H9 (cell line): ENCODE measurements around the gene IL24. TPM values are rescaled to one million over a fixed set of nuclear protein-coding genes. Genes with fewer than 3 reads are reported as not detected.
"Not testable (repeated sequence)": the region's sequence is repeated elsewhere in the genome, so short reads cannot be mapped to it uniquely, and the experiment has no call there.

Experiments used
- DNase-seq: peaks from one replicate; pipeline ENCODE4 v3.0.0-alpha.2; 2017
- H2AFZ ChIP-seq: one replicate; pipeline ENCODE4 v1.6.1; 2013; ENCODE audit warnings: mild to moderate bottlenecking, low read length, control low read depth, moderate library complexity
- H2AK5ac ChIP-seq: 2 replicates; pipeline ENCODE4 v1.6.1; 2013; ENCODE audit warnings: low read length, control low read depth, mixed read lengths; ENCODE audit not compliant: insufficient read length
- H2BK120ac ChIP-seq: one replicate; pipeline ENCODE4 v1.6.1; 2013; ENCODE audit warnings: low read depth, mild to moderate bottlenecking, low read length, control low read depth, inconsistent platforms; ENCODE audit not compliant: poor library complexity, severe bottlenecking
- H2BK12ac ChIP-seq: 2 replicates; pipeline ENCODE4 v1.6.1; 2013; ENCODE audit warnings: low read length, control low read depth, mixed read lengths, low read depth; ENCODE audit not compliant: insufficient read length
- H2BK15ac ChIP-seq: 2 replicates; pipeline ENCODE4 v1.6.1; 2013; ENCODE audit warnings: low read depth, low read length, control low read depth
- H2BK20ac ChIP-seq: one replicate; pipeline ENCODE4 v1.6.1; 2013; ENCODE audit warnings: low read depth, mild to moderate bottlenecking, low read length, control low read depth, inconsistent platforms; ENCODE audit not compliant: poor library complexity, severe bottlenecking
- H2BK5ac ChIP-seq: 2 replicates; pipeline ENCODE4 v1.6.1; 2013; ENCODE audit warnings: low read length, control low read depth, mixed read lengths; ENCODE audit not compliant: insufficient read length
- H3K14ac ChIP-seq: 2 replicates; pipeline ENCODE4 v1.6.1; 2013; ENCODE audit warnings: low read length, control low read depth; ENCODE audit not compliant: insufficient read depth
- H3K18ac ChIP-seq: 2 replicates; pipeline ENCODE4 v1.6.1; 2013; ENCODE audit warnings: low read depth, mild to moderate bottlenecking, mixed read lengths, low read length, control low read depth; ENCODE audit not compliant: insufficient read length
- H3K23ac ChIP-seq: 2 replicates; pipeline ENCODE4 v1.6.1; 2013; ENCODE audit warnings: low read length, control low read depth, mixed read lengths, low read depth; ENCODE audit not compliant: insufficient read length
- H3K23me2 ChIP-seq: 2 replicates; pipeline ENCODE4 v1.6.1; 2013; ENCODE audit warnings: low read depth, mild to moderate bottlenecking, mixed read lengths, low read length, control low read depth; ENCODE audit not compliant: insufficient read length, poor library complexity, severe bottlenecking
- H3K27ac ChIP-seq: 2 replicates; pipeline ENCODE4 v1.5.1; 2013; ENCODE audit warnings: low read length, control low read depth, mixed read lengths, low read depth; ENCODE audit not compliant: insufficient read length
- H3K27me3 ChIP-seq: 2 replicates; pipeline ENCODE4 v1.6.1; 2013; ENCODE audit warnings: low read length, control low read depth, inconsistent platforms; ENCODE audit not compliant: insufficient read depth
- H3K4ac ChIP-seq: 2 replicates; pipeline ENCODE4 v1.6.1; 2013; ENCODE audit warnings: low read depth, mild to moderate bottlenecking, control low read depth, inconsistent platforms, low read length, moderate library complexity
- H3K4me1 ChIP-seq: 2 replicates; pipeline ENCODE4 v1.6.1; 2013; ENCODE audit warnings: low read length, control low read depth, inconsistent platforms; ENCODE audit not compliant: insufficient read depth
- H3K4me2 ChIP-seq: 2 replicates; pipeline ENCODE4 v1.6.1; 2013; ENCODE audit warnings: low read length, control low read depth, mixed read lengths; ENCODE audit not compliant: insufficient read length, insufficient read depth
- H3K56ac ChIP-seq: 2 replicates; pipeline ENCODE4 v1.6.1; 2013; ENCODE audit warnings: low read depth, mild to moderate bottlenecking, mixed read lengths, low read length, control low read depth; ENCODE audit not compliant: insufficient read length
- H3K79me1 ChIP-seq: 2 replicates; pipeline ENCODE4 v1.6.1; 2013; ENCODE audit warnings: low read depth, mild to moderate bottlenecking, moderate library complexity, low read length, control low read depth, inconsistent platforms; ENCODE audit not compliant: insufficient read depth, poor library complexity, severe bottlenecking
- H3K79me2 ChIP-seq: 2 replicates; pipeline ENCODE4 v1.6.1; 2013; ENCODE audit warnings: low read length, control low read depth, inconsistent platforms; ENCODE audit not compliant: insufficient read depth
- H3K9ac ChIP-seq: 2 replicates; pipeline ENCODE4 v1.6.1; 2013; ENCODE audit warnings: low read length, control low read depth, mixed read lengths; ENCODE audit not compliant: insufficient read length; ENCODE audit errors: extremely low read depth
- H3K9me3 ChIP-seq: one replicate; pipeline ENCODE4 v1.6.1; 2013; ENCODE audit warnings: low read depth, low read length, inconsistent platforms; ENCODE audit not compliant: control insufficient read depth
- H3T11ph ChIP-seq: one replicate; pipeline ENCODE4 v1.6.1; 2013; ENCODE audit warnings: mild to moderate bottlenecking, low read length, control low read depth, inconsistent platforms
- H4K20me1 ChIP-seq: one replicate; pipeline ENCODE4 v1.6.1; 2013; ENCODE audit not compliant: control insufficient read depth, insufficient read length, insufficient read depth
- H4K5ac ChIP-seq: 2 replicates; pipeline ENCODE4 v1.6.1; 2013; ENCODE audit warnings: low read depth, mild to moderate bottlenecking, mixed read lengths, low read length, control low read depth; ENCODE audit not compliant: insufficient read length
- H4K8ac ChIP-seq: replicated peaks from 2 replicates; pipeline ENCODE4 v1.6.1; 2013; ENCODE audit warnings: low read length, control low read depth, mixed read lengths, low read depth; ENCODE audit not compliant: insufficient read length
- H4K91ac ChIP-seq: 2 replicates; pipeline ENCODE4 v1.6.1; 2013; ENCODE audit warnings: low read depth, mild to moderate bottlenecking, moderate library complexity, mixed read lengths, low read length, control low read depth; ENCODE audit not compliant: insufficient read length
- H3K27ac Mint-ChIP-seq, 3 experiments: 2 replicates in 2 of 3; 3 replicates in 1 of 3; pipeline ENCODE4 v1.8.0; 2020 to 2021; ENCODE audit warnings: mixed read lengths in 3 of 3, mild to moderate bottlenecking in 1 of 3, moderate library complexity in 1 of 3
- H3K27me3 Mint-ChIP-seq: 2 replicates; pipeline ENCODE4 v1.8.0; 2021; ENCODE audit warnings: low read depth, mild to moderate bottlenecking, moderate library complexity, mixed read lengths
- H3K36me3 Mint-ChIP-seq, 3 experiments: 2 replicates in 2 of 3; 3 replicates in 1 of 3; pipeline ENCODE4 v1.8.0; 2020 to 2021; ENCODE audit warnings: low read depth in 3 of 3, mixed read lengths in 3 of 3; ENCODE audit not compliant: insufficient read depth in 1 of 3
- H3K4me1 Mint-ChIP-seq, 2 experiments: 2 replicates each; pipeline ENCODE4 v1.8.0; 2020; ENCODE audit warnings: mixed read lengths in 2 of 2
- H3K4me3 Mint-ChIP-seq, 2 experiments: 2 replicates in 1 of 2; 3 replicates in 1 of 2; pipeline ENCODE4 v1.8.0; 2020 to 2021; ENCODE audit warnings: mild to moderate bottlenecking in 2 of 2, mixed read lengths in 2 of 2, moderate library complexity in 1 of 2
- H3K9me3 Mint-ChIP-seq, 2 experiments: 2 replicates in 1 of 2; 3 replicates in 1 of 2; pipeline ENCODE4 v1.8.0; 2020; ENCODE audit warnings: mild to moderate bottlenecking in 2 of 2, mixed read lengths in 2 of 2, moderate library complexity in 1 of 2
- total RNA-seq: library from RNA; stranded (reverse); gene quantifications from 2 replicates; pipeline ENCODE4 v1.2.1, GENCODE V29; 2021

The IL24 gene
- total RNA-seq, 1 experiment from 2014 or later = not detected

GRCh38 chr1:206853696-206854095 is 43.5 kb upstream of the IL24 start:
- not testable (repeated sequence) for H2BK5ac ChIP-seq, H4K20me1 ChIP-seq, H3K23me2 ChIP-seq, H3K4me1 ChIP-seq, H3K4me3 Mint-ChIP-seq, H3T11ph ChIP-seq, H3K14ac ChIP-seq, H3K9me3 ChIP-seq, H3K79me2 ChIP-seq, H4K91ac ChIP-seq, H3K27ac ChIP-seq, H2AFZ ChIP-seq, H3K18ac ChIP-seq, H3K4me2 ChIP-seq, H3K9ac ChIP-seq, H3K79me1 ChIP-seq, H4K8ac ChIP-seq, H2BK20ac ChIP-seq, H3K27me3 ChIP-seq, H2BK12ac ChIP-seq, DNase-seq, H3K23ac ChIP-seq, H3K4me1 Mint-ChIP-seq, H2BK15ac ChIP-seq, H2BK120ac ChIP-seq, H2AK5ac ChIP-seq, H4K5ac ChIP-seq, H3K27ac Mint-ChIP-seq, H3K4ac ChIP-seq, H3K56ac ChIP-seq
- peaks cover 0 to 11% (median 0%) of the 10 kb centered on the region in 3 experiments; a peak in 2 of 7 replicates for H3K36me3 Mint-ChIP-seq
- H3K27me3 Mint-ChIP-seq = peaks cover 32% of the 10 kb centered on the region
- peaks cover 18 to 24% of the 10 kb centered on the region in 2 experiments for H3K9me3 Mint-ChIP-seq
